Measurements from ENCODE around the gene ABCA4.
A peak's percentile ranks its signal among the peaks of the same experiment; 100 is the strongest.

Gene ABCA4

DNA sequence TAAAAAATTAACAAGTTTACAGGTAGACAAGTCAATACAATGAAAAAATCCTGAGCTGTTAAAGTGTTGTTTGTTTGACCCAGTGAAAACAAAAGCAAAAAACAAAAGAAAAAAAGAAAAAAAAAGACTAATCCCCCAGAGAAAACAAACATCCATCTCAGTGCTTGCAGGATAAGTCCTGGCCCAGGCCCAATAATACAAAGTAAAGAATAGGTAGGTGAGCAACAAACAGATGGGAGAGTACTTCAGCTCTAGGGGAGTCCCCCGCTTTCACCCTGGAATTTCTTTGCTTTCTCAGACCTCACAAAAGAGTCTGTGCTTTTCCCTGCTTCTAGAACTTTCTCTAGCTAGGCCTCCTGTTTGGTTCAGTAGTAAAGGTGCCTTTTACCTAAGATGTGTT lies 70.3 kb downstream of the ABCA4 start:
- no peak for DNase-seq (ENCODE audit: low read depth)

DNA sequence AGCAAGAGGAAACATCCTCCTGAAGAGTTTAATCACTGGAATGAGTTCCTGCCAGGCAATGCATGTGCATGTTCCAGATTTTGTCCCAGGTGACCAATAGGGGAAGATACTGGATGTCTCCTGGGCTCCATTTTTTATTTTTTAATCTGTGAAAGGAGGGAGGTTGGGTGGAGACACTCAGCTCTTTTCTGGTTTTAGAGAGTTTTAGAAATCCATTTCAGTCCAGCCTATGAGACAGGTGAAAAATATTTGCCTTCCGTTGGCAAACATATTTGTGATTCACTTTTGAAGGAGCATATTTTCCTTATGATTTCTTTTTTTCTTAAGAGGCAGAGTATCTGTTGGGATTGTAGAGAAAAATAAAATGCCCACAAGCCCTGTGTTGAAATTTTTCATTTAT lies 70.7 kb downstream of the ABCA4 start:
- no peak for DNase-seq (ENCODE audit: low read depth)

DNA sequence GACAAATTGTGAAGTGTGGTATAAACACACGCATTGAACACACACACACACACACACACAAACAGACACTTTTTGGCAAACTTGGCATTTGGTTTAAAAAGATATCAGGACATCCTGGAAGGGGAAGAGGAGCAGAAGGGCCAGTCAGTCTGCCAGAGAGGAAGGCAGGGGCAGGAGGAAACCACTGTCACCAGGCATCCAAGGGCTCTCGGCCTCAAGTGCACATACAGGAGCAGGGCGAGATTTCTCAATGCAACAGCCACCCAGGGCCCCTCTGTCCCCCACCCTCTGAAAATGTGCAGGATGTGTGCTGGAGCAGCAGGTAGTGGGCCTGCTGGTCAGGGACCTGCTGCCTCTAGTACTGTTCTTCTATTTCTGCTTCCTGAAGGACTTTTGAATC lies 71.2 kb downstream of the ABCA4 start:
- no peak for DNase-seq (ENCODE audit: low read depth)

DNA sequence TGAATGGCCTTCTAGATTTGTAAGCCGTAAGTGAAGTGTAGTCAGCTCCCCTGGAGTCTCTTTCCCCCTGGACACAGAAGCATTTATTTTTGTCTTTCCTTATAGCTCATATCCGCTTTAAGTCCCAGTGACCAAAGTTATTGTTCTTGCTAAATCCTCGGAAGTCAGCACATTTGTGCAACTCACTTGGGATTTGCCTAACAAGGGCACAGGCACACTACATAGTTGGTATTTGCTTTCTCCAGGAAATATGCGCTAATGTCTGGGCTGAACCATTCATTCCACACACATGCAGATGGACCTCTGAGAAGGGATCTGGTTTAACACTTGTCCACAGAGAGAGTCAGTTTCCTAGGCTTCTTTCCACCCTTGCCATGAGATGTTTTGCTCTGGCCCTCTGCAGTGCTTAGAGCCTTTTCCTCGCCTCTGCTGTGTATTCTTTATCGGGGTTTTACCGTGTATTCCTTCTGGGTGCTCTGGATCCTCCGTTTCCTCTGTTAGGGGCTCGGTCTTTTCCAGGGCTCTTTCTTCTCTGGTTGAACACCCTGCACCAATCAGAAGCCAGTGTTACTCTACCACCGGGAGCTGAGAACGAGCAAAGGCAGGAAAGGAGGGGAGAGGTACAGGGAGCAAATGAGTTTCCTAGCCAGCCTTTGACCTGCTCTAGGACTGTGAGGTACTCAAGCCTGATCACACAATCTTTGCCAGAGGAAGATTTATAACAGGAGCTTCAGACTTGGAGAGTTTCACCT lies 72.4 kb downstream of the ABCA4 start:
- no peak for DNase-seq (ENCODE audit: low read depth)

DNA sequence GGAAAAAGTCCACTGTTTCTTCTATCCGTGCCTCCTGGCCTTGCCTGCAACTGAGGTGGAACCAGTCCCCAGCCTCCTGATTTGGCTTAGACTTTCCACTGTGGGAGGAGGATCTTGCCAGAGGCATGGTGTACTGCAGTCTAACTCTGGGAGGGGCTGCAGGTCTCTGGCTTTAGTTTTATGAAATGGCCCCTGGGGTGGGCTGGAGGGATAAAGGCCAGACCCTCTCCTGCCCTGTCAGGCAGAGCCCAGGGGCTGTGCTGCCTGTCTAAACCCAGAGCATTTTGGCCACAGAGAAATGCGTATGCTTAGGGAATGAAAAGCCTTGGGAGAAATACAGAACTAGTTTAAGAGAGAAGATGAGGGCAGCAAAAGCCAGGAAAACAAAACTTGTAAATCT lies 73.0 kb downstream of the ABCA4 start:
- DNase-seq (ENCODE audit: low read depth) = no peak

DNA sequence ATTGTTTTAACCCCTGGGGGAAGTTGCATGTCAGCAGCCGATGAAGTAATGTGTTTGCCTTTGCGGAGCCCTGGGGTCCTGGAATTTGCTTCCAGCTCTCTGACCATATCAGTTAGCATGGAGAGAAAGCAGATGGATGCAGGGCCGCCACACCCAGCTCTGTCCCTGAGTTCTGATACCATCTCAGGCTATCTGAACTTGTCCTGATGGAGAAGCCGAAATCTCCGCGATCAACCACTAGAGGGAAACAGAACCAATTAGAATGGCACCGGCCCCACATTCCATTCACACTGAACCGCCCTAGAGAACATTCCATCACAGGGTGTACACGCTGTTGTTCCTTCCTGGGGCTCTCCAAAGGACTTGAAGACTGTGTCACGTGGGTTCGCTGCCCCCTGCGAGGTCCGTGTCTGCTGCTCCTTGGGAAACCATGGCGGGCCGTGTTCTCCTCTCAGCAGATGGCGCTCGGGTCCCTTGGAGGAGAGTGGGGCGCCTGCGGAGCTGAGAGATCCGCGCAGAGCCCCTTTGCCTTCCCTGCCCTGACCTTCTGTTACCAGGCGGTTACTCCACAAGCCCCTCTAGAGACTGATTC lies 75.4 kb downstream of the ABCA4 start:
- DNase-seq (ENCODE audit: low read depth) = peak; percentile 37

DNA sequence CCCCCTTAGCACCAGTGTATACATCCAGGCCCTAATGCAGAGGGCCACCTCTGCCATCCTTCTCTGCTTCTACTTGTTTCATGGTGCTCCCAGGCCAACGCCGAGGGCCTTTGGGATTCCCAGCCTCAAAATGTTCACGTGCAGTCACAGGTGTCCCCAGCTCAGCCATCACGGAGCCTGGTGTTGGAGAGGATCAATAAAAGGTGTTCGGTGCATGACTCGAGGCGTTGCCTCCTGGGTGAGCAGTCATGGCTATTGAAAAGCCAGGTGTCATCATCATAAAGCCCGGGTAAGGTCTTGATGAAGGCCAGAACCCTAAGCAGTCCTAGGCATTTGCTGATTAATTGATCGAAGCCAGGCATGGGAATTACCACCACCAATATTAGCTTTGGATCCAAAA lies 76.1 kb downstream of the ABCA4 start:
- no peak for DNase-seq (ENCODE audit: low read depth)

DNA sequence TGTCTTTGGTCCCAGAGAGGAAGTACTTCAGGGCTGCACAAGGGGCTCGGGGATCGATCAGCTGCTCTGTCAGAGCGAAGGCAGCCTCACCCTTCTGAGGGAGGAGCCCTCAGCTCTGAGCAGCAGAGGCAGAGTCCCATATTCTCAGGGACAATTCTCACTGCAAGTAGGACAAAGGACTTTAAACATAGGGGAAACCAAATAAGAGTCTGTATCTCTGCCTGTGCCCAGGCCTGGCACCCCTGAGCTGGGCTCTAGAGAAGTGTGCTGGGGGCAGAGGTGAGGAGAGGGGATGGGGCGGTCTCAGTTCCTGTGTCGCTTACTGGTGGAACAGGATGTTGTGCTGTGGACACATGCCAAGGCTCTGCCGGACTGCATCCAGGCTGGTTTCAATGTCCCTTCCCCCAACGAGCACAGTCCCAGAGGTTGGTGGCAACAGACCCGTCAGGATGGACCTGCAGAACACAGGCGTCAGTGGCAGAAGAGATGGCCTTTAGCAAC lies 76.6 kb downstream of the ABCA4 start:
- no peak for DNase-seq (ENCODE audit: low read depth)

DNA sequence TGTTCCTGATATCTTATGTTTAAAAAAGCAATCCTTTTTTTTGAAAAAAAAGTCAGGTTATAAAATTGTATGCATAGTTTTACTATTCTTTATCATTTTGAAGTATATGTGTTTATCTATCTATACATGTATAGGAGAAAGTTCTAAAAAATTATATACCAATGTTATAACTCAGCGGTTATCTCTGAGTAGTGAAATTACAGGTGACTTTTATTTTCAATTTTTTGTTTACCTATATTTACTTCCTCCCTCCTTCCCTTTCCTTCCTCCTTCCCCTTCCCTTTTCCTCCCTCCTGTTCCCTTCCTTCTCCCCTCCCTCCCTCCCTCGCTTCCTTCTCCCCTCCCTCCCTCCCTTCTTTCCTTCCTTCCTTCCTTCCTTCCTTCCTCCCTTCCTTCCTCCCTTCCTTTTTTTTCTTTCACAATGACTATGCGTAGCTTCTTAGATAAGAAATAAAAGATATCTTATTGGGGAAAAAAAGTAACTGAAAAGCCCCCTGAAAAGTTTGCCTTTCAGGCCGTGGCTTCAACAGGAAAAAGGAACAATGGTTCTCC lies 77.1 kb downstream of the ABCA4 start:
- no peak for DNase-seq (ENCODE audit: low read depth)

DNA sequence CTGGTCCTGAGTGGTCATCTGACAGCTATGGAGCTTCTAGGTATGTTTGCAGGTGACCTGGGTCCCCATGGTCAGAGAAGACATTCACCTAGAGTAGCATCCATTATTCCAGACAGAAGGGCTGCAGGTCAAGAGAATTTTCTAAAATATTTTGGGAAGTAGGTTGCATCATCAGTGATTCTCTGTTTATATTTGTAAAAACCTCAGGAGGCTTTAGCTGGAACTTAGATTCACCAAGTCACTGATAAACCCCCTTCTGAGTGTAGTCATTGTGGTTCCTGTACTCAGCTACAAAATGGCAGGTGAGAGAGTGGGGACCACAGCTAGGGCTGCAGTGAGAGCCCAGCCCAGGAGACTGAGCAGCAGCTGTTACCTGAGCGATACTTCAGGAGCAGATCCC lies 78.6 kb downstream of the ABCA4 start:
- no peak for DNase-seq (ENCODE audit: low read depth)

DNA sequence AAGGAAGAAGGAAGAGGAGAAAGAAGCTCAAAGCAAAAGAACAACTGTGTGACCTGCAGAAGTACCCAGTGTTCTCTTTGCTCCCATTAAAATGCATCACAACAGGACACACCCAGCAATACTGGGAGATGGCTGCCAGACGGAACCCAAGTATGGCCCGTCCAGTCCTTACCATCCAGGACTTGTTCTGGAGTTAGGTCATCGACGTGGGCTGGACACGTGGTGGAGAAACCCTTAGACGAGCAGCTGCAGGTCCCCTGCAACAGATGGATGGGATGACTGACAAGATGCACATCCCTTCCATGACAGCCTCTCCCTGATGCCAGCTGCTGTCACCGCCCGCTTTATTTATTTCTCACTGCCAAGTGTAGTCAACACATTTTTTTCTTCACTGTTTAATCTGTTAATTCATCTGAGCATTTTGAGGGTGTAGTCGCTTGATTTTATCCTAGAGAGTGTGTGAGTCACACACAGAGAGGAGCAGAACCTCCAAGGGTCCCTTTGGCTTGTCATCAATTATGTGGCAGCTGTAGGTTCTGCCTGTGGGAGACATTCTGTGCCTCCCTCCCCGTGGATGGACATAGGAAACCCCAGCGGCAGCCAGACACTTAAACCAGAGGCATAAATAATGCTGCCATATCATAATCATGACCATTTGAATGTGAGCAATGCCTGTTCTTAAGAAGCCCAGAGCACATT lies 80.9 kb downstream of the ABCA4 start:
- DNase-seq (ENCODE audit: low read depth) = no peak

DNA sequence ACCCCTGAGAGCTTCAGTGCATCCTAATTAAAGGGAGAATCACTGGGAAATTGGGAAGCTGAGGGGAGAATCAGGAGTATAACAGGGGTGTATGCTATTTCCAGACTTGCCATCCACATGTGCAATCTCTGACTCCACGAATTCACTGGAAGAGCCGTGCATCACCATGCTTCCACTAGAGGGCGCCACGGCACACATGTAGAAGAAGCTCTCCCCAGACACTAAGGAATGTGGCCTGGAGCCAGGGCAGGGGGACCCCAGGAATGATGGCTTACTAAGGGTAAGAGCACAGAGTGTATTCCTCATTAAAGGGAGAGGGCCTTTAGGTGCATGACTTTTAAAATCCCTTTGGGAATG lies 81.5 kb downstream of the ABCA4 start:
- DNase-seq (ENCODE audit: low read depth) = peak; percentile 47

DNA sequence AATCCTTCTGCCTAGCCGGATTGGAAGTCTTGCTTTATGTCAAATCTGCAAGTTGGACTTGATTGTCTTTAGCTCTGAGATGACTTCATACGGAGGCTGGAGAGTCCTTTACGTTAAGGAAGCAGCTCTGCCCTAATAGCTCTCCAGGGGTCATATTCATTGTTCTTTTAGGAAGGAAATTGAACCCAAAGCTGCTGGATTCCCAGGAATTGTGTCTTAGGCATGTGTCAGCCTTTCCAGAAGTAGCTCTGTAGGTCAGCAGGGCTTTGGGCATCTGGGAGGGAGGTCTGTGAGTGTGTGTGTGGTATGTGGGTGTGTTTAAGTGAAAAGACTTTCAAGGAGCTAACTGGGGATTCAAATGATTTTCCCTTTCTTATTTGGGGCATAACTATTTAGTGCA lies 82.4 kb downstream of the ABCA4 start:
- DNase-seq (ENCODE audit: low read depth) = no peak

DNA sequence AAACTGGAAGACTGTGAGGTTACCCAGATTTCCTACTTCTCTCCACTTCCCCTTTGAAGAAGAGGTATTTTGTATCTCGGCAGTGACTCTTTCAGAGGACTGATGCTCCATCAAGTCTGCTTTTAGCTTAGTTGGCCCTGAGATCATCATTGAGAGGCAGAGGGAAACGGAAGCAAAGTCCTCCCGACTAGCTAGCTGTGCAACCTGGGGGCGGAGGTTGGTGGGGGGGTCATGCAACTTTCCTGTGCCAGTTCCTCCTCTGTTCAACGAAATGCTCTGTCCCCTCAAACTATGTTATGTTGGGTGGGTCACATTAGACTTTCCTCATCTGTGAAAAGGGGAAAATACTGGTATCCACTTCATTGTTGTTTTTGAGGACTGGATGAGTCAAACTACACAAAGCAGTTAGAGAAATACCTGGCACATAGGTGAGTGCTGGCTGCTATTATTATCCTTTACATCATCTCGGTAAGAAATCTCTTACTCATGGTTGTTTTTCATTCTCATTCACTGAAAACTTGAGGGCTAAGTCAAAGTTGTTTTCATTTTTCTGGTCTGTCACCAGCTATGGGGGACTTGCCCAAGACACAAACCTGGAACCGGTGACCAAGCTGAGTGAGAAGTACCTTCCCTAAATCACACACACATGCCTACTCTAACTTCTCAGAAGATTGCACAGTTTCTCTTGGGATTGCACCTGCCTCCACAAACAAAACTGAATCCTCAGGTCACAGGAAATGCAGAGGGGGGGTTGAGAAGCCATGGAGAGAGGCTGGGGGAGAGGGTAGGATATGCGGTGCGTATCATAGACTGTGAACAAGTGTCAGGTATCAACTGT lies 83.3 kb downstream of the ABCA4 start:
- DNase-seq (ENCODE audit: low read depth) = no peak

DNA sequence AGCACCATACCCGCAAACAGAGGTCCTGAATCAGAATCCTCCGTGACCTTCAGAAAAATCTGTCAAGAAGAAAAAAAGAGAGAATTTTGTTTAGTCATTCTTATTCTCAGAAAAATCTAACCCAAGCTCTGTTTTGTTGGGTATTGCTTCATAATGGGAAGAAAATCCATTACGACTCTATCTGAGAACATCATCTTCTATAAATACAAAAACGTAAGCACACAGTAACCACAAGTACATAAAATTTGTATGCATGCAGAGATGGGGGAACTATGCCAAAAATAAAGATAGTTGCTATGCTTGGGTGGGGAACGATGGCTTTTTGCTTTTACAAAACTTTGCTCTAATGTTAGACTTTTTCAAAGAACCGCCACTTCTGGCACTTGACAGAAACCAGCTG lies 84.2 kb downstream of the ABCA4 start:
- no peak for DNase-seq (ENCODE audit: low read depth)

DNA sequence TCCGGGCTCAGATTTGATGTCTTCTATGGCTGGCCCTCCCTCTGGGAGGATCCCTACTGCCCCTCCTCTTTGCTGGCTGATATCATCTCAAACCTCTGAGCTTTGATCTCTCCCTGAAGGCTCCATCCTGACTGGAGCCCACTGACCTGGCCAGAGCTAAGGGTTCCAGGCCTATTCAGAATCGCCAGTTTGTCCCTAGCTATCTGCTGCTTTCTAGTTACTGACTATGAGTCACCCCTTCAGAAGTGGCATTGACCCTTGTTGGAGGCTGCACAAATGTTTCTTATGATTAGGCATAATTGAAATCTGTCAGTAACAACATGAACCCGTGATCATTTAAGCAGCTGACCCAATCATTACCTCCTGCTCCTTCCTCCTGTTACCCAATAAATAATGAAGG lies 87.1 kb downstream of the ABCA4 start:
- no peak for DNase-seq (ENCODE audit: low read depth)

DNA sequence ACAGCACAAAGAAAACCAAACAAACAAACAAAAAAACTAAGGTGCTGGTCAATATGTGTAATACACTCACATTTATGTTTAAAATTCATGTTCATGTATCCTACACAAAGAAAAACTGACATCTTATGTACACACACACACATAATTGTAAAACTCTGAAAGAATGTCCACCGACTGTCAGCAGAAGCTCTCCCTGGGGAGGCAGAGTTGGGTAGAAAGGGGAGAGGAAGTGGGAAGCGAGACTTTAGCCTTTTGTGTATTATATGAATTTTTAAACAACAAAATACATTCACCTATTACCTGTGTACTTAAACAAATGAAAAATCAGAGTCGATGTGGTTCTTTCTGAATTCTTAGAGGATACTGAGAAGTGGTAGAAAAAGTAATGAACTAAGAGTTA lies 88.3 kb downstream of the ABCA4 start:
- DNase-seq (ENCODE audit: low read depth) = no peak

DNA sequence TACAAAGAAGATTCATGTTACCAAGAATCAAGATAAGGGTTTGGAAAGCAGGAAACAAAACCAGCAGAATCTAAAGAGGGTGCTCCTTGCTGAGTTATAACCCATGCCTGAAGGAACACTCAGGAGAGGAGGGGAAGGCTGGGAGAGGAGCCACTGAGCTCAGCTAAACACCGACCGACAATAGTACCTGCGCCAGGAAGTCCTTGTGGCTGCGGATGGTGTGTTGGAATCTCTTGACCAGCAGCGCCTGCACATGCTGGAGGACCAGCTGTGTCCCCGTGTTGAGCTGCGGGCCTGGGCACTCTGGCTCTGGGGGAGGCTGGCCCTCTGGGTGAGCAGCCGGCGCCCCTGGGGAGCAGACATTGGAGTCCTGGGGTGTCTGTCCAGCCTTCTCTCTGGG lies 89.4 kb downstream of the ABCA4 start:
- DNase-seq (ENCODE audit: low read depth) = no peak

DNA sequence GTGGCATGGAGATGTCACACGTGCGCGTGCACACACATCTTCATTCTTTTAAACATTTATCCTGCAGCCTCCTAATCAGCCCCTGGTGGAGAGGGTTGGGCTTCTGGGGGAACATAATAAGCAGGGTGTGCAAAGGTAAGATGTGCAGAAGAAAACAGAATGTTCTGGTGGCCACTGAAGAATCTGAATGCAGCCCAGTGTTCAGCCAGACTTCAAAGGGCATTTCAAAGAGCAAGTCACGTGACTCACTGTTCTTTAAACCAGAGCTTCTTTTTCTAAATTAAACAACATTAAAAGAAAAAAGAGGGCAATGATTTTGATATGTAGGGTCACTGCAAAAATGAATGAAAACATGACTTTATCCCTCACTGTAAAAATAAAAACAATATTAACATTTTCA lies 89.8 kb downstream of the ABCA4 start:
- no peak for DNase-seq (ENCODE audit: low read depth)

DNA sequence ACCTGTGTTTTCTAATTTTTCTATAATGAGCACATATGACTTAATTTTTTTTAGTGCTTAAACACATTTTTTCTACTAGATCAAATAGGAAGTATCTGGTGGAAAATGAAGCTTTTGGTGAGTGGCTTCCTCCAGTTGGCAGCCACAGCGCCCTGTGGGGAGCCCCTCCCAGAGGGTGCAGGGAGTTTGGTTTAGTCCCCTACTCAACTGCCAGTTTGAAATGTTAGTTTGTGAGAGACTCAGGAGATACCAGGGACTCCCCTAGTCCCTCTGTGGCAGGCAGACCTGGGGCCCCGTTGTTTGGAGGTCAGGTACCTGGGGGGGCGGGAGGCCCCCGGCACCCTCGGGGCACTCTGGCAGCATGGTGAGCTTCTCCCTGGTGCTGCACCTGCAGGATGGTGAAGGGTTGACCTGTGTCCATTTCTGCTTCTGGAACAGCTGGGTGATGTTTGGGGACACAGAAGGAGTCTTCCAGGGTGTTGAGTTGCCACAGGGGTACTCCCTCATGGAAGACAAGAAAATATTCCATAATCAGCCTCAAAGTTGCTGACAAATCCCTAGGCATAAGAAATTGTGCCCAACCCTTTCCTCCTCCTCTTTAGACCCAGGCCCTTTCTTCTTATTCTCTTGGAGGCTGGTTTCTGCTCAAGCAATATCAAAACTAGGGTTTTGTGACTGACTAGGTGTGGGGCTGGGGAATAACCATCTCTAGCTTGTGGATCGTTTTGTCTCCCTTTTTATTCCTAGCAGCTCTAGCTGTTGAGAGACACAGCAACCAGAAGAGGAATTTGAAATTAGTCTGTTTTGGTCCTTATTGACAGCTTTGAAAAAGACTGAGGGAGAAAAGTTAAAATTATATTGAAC lies 91.6 kb downstream of the ABCA4 start:
- no peak for DNase-seq (ENCODE audit: low read depth)
